Measurements from ENCODE around the gene SCD.
"Not testable (repeated sequence)": the region's sequence is repeated elsewhere in the genome, so short reads cannot be mapped to it uniquely, and the experiment has no call there.

The SCD gene

GRCh38 chr10:100372415-100373297 is 25.6 kb downstream of the SCD start:
- no peak for DNase-seq (ENCODE audit: low read depth)
- no peak for TF ChIP-seq POLR2A (IDR thresholded peaks at IDR 0.05; ENCODE audit: extremely low read depth, insufficient read length)
- TF ChIP-seq, protein P1, sequence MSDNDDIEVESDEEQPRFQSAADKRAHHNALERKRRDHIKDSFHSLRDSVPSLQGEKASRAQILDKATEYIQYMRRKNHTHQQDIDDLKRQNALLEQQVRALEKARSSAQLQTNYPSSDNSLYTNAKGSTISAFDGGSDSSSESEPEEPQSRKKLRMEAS (IDR thresholded peaks at IDR 0.05; ENCODE audit: low read depth, low read length): no peak
- TF ChIP-seq, protein P2, sequence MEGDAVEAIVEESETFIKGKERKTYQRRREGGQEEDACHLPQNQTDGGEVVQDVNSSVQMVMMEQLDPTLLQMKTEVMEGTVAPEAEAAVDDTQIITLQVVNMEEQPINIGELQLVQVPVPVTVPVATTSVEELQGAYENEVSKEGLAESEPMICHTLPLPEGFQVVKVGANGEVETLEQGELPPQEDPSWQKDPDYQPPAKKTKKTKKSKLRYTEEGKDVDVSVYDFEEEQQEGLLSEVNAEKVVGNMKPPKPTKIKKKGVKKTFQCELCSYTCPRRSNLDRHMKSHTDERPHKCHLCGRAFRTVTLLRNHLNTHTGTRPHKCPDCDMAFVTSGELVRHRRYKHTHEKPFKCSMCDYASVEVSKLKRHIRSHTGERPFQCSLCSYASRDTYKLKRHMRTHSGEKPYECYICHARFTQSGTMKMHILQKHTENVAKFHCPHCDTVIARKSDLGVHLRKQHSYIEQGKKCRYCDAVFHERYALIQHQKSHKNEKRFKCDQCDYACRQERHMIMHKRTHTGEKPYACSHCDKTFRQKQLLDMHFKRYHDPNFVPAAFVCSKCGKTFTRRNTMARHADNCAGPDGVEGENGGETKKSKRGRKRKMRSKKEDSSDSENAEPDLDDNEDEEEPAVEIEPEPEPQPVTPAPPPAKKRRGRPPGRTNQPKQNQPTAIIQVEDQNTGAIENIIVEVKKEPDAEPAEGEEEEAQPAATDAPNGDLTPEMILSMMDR (IDR thresholded peaks at IDR 0.05; ENCODE audit: low read depth, low read length): no peak
- H3K4me3 ChIP-seq (ENCODE audit: low read depth, low read length): peak overlapping the region; percentile 59

GRCh38 chr10:100373298-100374199 is 26.5 kb downstream of the SCD start:
- H3K4me3 ChIP-seq (ENCODE audit: low read depth, low read length): peak overlapping the region; percentile 82
- peak; percentile 99 for DNase-seq (ENCODE audit: low read depth)
- TF ChIP-seq, protein P2 (IDR thresholded peaks at IDR 0.05; ENCODE audit: low read depth, low read length): no peak
- peak; percentile 70 for TF ChIP-seq MYC (IDR thresholded peaks at IDR 0.05; ENCODE audit: low read depth, low read length)
- TF ChIP-seq POLR2A (IDR thresholded peaks at IDR 0.05; ENCODE audit: extremely low read depth, insufficient read length): peak; percentile 26
- TF ChIP-seq, protein P1 (IDR thresholded peaks at IDR 0.05; ENCODE audit: low read depth, low read length): peak; percentile 71

DNA sequence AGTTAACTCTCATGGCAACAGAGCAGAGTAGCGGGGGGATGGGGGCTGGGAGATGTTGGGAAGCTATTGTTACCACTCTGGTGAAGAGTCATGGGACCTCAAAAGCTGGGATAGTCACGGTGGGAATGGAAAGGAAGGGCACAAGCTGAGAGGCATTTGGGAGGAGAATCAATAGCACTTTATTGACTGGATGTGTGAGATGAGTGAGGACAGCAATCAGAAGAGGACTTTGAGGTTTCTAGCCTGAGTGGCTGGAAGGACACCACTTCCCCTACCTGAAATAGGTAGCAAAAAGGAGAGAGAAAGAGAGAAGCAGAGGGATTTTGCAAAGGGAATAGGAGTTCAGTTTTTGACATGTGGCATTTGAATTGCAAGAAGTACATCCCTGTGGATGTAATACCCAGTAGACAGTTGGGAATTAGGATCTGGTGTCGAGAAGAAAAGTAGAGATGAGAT is 27.2 kb downstream of the SCD start:
- TF ChIP-seq MYC (IDR thresholded peaks at IDR 0.05; ENCODE audit: low read depth, low read length) (no peak), POLR2A (IDR thresholded peaks at IDR 0.05; ENCODE audit: extremely low read depth, insufficient read length) (no peak)
- TF ChIP-seq, protein P2 (IDR thresholded peaks at IDR 0.05; ENCODE audit: low read depth, low read length): no peak
- TF ChIP-seq, protein P1 (IDR thresholded peaks at IDR 0.05; ENCODE audit: low read depth, low read length): no peak
- no peak for DNase-seq (ENCODE audit: low read depth)
- H3K4me3 ChIP-seq (ENCODE audit: low read depth, low read length): peak overlapping the region; percentile 82

GRCh38 chr10:100374677-100375353 is 27.8 kb downstream of the SCD start:
- peak overlapping the region; percentile 82 for H3K4me3 ChIP-seq (ENCODE audit: low read depth, low read length)
- DNase-seq (ENCODE audit: low read depth): not testable (repeated sequence)

DNA sequence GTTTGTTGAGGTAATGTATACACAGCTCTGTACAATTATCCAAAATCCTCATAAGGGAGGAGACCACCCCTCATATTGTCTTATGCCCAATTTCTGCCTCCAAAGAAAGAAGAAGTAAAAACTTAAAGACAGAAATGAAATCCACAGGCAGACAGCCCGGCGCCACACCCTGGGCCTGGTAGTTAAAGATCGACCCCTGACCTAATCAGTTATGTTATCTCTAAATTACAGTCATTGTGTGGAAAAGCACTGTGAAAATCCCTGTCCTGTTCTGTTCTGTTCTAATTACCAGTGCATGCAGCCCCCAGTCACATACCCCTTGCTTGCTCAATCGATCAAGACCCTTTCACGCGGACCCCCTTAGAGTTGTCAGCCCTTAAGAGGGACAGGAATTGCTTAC is 29.6 kb downstream of the SCD start:
- DNase-seq (ENCODE audit: low read depth); H3K4me3 ChIP-seq (ENCODE audit: low read depth, low read length): not testable (repeated sequence)

- no peak for DNase-seq (ENCODE audit: low read depth)
- TF ChIP-seq, protein P1 (IDR thresholded peaks at IDR 0.05; ENCODE audit: low read depth, low read length): no peak
- TF ChIP-seq MYC (IDR thresholded peaks at IDR 0.05; ENCODE audit: low read depth, low read length) (no peak), POLR2A (IDR thresholded peaks at IDR 0.05; ENCODE audit: extremely low read depth, insufficient read length) (no peak)
- TF ChIP-seq, protein P2 (IDR thresholded peaks at IDR 0.05; ENCODE audit: low read depth, low read length): no peak
- no peak overlapping the region for H3K4me3 ChIP-seq (ENCODE audit: low read depth, low read length)
These were observed 30.8 kb downstream of the SCD start for GRCh38 chr10:100377830-100378229.

Measured in NB4 (cell line).